Epithelial cell of proximal tubule (primary cell): ENCODE measurements around the gene NUAK1. TPM values are rescaled to one million over a fixed set of nuclear protein-coding genes. Genes with fewer than 3 reads are reported as not detected.

Experiments used
- DNase-seq: peaks from one replicate; pipeline ENCODE4 v3.0.0-alpha.2; 2011; ENCODE audit warnings: low read depth
- H3K4me3 ChIP-seq: 2 replicates; pipeline ENCODE4 v1.5.1; 2011; ENCODE audit warnings: low read depth, mild to moderate bottlenecking, low read length
- CTCF ChIP-seq: conservative IDR thresholded peaks from 2 replicates; pipeline ENCODE4 v1.5.1; 2012; ENCODE audit warnings: low read depth, mild to moderate bottlenecking, low read length
- total RNA-seq: library from RNA; depleted of rRNA; stranded (reverse); fragments of >200 nt; gene quantifications from 2 replicates; pipeline ENCODE4 v1.2.3, GENCODE V29; 2015

NUAK1 gene
- total RNA-seq, 1 donor from 2014 or later, result 34.5 TPM

- TF ChIP-seq CTCF, result no peak
- DNase-seq, result no peak
- H3K4me3 ChIP-seq, result no peak overlapping the region
Observed at GRCh38 chr12:106163712-106164111, 25.0 kb upstream of the NUAK1 start.

GRCh38 chr12:106161491-106161890, 22.7 kb upstream of the NUAK1 start:
- no peak for TF ChIP-seq CTCF
- DNase-seq, result no peak
- H3K4me3 ChIP-seq, result no peak overlapping the region

- H3K4me3 ChIP-seq, result no peak overlapping the region
- no peak for TF ChIP-seq CTCF
- DNase-seq, result no peak
Observed at GRCh38 chr12:106160915-106161314, 22.2 kb upstream of the NUAK1 start.

- no peak for TF ChIP-seq CTCF
- no peak for DNase-seq
- no peak overlapping the region for H3K4me3 ChIP-seq
Observed at GRCh38 chr12:106157802-106158201, 19.0 kb upstream of the NUAK1 start.

GRCh38 chr12:106154751-106155273, 16.1 kb upstream of the NUAK1 start:
- TF ChIP-seq CTCF, result no peak
- DNase-seq, result no peak
- no peak overlapping the region for H3K4me3 ChIP-seq

- H3K4me3 ChIP-seq, result no peak overlapping the region
- no peak for DNase-seq
- TF ChIP-seq CTCF, result no peak
Observed at GRCh38 chr12:106152334-106152733, 13.6 kb upstream of the NUAK1 start.

GRCh38 chr12:106150555-106150954, 11.8 kb upstream of the NUAK1 start:
- no peak for DNase-seq
- TF ChIP-seq CTCF, result no peak
- no peak overlapping the region for H3K4me3 ChIP-seq
